D341Med (cell line): ENCODE measurements around the gene ITPK1.

Experiments used
- DNase-seq: peaks from one replicate; pipeline ENCODE4 v3.0.0; 2012; ENCODE audit warnings: low spot score

ITPK1 gene

GRCh38 chr14:93059917-93060545, 55.7 kb downstream of the ITPK1 start:
- no peak for DNase-seq

- DNase-seq, result no peak
These were observed 56.5 kb downstream of the ITPK1 start for GRCh38 chr14:93059260-93059659.

- DNase-seq, result no peak
These were observed 58.0 kb downstream of the ITPK1 start for GRCh38 chr14:93057586-93058280.

GRCh38 chr14:93056840-93057585, 58.7 kb downstream of the ITPK1 start:
- no peak for DNase-seq

GRCh38 chr14:93056166-93056839, 59.4 kb downstream of the ITPK1 start:
- no peak for DNase-seq

DNA sequence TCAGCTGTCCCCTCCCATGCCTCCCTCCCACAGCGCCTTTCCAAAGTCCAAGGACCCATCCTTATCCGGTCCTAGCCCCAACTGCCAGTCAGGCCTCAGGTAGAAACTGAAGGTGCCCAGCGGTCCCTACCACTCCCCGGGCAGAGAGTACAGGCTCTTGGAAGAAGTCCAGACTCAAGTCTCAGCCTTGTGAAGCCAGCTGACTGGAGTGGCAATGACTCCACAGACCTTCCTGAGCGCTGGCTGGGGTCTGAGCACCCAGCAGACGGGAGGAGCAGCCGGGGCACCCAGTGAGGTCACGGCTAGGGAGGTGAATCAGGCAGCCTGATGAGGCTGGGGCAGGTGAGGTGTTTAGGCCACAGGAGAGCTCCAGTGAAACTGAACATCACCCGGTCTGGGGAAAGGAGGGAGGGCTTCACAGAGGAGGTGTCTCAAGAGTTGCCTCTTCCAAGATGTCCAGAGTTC, 60.0 kb downstream of the ITPK1 start:
- no peak for DNase-seq

GRCh38 chr14:93054876-93055275, 60.8 kb downstream of the ITPK1 start:
- DNase-seq, result no peak

- no peak for DNase-seq
These were observed 61.7 kb downstream of the ITPK1 start for GRCh38 chr14:93054006-93054405.

GRCh38 chr14:93051600-93052546, 63.9 kb downstream of the ITPK1 start:
- no peak for DNase-seq

- DNase-seq, result no peak
These were observed 65.0 kb downstream of the ITPK1 start for GRCh38 chr14:93050761-93051160.

DNA sequence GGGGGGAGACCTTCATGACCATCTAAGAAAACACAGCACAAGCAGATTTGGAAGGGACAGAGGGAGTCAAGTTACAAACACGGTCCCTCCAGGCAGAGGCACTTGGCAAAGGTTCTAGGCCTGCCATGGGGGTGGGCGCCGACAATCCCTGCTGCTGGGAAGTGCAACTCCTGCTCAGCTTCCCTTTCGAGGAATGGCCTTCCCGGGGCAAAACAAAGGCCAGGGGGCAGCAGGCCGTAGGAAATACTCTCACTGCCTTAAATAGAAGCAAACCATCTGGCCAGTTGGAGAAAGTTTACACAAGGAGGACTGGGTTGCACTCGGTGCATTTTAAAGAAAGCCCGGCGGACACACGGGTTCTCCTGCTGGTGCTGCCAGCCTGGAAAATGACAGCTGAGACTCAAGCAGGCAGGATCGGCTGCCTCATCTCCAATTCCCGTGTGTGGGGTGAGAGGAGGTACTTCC, 65.8 kb downstream of the ITPK1 start:
- DNase-seq, result no peak

DNA sequence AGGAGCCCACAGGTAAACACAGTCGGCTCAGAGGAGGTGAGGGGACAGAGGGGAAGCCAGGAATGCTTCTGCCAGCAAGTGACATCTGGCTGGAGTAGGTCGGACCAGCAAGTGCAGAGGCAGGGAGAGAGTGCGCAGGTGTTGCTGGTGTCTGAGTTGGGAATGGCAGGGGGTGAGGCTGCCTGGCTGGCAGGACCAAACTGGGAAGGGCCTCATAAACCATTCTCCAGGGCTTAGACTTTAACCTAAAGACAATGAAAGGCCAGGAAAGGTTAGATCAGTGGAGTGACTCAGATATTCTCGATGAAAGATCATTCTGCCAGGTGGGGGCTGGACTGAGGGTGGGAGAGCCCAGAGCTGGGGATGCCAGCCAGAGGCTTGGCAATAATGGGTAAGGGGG, 66.4 kb downstream of the ITPK1 start:
- DNase-seq, result no peak

DNA sequence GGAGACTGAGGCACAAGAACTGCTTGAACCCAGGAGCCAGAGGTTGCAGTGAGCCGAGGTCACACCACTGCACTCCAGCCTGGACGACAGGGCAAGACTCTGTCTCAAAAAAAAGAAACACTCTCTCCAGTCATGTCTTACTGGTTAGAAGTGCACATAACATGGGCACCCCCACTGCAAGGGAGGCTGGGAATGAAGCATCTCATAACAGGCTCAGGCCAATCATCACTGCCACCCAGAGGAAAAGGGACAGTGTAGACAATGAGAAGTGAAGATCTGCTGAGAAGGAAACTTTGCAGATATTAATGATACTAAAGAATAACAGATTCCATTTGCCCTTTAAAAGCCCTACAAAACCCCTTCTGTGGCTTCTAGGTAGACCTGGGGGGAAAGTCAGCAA, 66.9 kb downstream of the ITPK1 start:
- no peak for DNase-seq

- no peak for DNase-seq
These were observed 68.1 kb downstream of the ITPK1 start for GRCh38 chr14:93047661-93048060.

GRCh38 chr14:93047157-93047556, 68.6 kb downstream of the ITPK1 start:
- DNase-seq, result no peak

DNA sequence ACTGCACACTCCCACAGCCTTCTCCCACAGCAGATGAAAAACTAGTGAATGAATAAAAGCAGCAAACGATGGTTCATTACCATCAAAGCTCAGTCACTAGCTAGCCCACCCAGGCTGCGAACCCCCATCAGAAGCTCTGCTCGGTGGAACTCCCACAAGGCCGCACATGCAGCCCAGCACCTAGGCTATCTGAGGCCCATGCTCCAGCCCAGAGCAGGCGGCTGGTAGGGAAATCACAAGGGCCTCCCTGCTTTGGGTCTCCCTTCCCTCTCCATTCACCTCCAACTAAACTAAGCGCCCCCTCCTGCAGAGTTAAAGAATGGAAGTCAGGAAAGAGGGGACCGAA, 69.0 kb downstream of the ITPK1 start:
- DNase-seq, result no peak

DNA sequence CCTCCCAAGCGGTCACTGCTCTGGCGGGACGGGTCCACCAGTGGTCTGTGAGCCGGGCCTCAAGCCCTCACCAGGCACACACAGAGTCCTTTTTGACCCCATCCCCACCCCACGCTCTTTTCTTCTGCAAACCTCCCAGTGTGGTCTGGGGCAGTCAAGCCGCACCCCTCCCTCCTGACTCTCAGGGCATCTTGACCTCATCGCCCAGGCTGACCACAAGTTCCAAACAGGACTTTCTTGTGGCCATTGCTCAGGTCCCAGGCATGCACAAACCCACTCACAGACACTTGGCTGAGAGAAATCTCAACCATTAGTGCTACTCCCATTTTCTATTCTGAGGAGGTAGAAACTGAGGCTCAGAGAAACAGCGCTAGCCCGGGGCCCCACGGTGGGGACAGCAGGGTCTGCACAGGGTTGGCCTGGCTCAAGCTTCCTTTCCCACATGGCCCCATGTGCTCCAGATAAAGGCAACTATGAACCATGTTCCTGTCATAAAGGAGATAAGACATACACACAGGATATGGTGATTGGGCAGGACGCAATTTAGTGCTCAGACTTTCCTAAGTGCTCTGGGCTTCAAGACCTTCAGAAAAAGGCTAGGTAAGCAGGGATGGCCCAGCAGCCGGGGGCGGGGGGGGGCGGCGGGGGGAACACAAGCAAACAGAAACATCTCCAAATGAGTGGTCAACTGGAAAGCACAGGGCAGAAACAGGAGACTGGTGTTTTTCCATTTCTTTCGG, 69.6 kb downstream of the ITPK1 start:
- DNase-seq, result no peak

- DNase-seq, result peak; percentile 75
These were observed 70.5 kb downstream of the ITPK1 start for GRCh38 chr14:93045211-93045674.

DNA sequence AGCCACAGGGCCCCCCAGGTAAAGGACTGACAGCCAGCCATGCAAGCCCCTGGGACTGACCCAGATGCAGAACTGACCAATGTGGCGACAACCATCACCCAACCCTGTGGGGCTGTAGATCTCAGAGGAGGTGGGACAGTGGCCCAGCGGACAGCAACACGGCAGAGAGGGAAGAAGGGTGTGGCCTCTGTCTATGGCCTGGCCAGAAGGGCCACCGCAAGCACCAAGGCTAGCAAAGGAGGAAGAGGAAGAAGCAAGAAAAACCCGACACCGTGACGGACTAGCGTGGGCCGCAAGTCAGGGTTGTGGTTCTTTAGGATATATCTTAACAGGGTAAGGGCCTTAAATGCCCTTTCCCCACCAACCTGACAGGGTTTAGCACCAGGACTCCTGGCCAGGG, 71.2 kb downstream of the ITPK1 start:
- no peak for DNase-seq

GRCh38 chr14:93044121-93044520, 71.6 kb downstream of the ITPK1 start:
- no peak for DNase-seq
